Mesothelial cell of epicardium (in vitro differentiated cells): ENCODE data around the gene KANSL1. TPM values are rescaled to one million over a fixed set of nuclear protein-coding genes. Genes with fewer than 3 reads are reported as not detected.

ENCODE experiments used
- DNase-seq, 2 experiments: peaks; one replicate each; pipeline ENCODE4 v3.0.0; 2021; ENCODE audit warnings: low spot score in 2 of 2; ENCODE audit not compliant: unreplicated experiment in 2 of 2
- H3K27ac Mint-ChIP-seq: 2 replicates; pipeline ENCODE4 v1.8.0; 2021; ENCODE audit warnings: mixed read lengths
- H3K27me3 Mint-ChIP-seq: 2 replicates; pipeline ENCODE4 v1.8.0; 2021; ENCODE audit warnings: low read depth, mixed read lengths
- H3K36me3 Mint-ChIP-seq: 2 replicates; pipeline ENCODE4 v1.8.0; 2021; ENCODE audit warnings: mixed read lengths
- H3K4me1 Mint-ChIP-seq: 2 replicates; pipeline ENCODE4 v1.8.0; 2021; ENCODE audit warnings: mixed read lengths
- H3K4me3 Mint-ChIP-seq: 2 replicates; pipeline ENCODE4 v1.8.0; 2021; ENCODE audit warnings: mild to moderate bottlenecking, moderate library complexity, mixed read lengths
- H3K9me3 Mint-ChIP-seq: 2 replicates; pipeline ENCODE4 v1.8.0; 2021; ENCODE audit warnings: mixed read lengths
- total RNA-seq: library from RNA; stranded (reverse); gene quantifications from 3 replicates; pipeline ENCODE4 v1.2.1, GENCODE V29; 2021
- TF ChIP-seq, protein P1 (sequence below): fragments of 200-600 bp; sonication (generic); IDR thresholded peaks from one replicate; pipeline ENCODE4 v1.5.0; 2021; ENCODE audit warnings: antibody characterized with exemption; ENCODE audit not compliant: unreplicated experiment

KANSL1 gene
- total RNA-seq, 1 donor from 2014 or later = 189 TPM

DNA sequence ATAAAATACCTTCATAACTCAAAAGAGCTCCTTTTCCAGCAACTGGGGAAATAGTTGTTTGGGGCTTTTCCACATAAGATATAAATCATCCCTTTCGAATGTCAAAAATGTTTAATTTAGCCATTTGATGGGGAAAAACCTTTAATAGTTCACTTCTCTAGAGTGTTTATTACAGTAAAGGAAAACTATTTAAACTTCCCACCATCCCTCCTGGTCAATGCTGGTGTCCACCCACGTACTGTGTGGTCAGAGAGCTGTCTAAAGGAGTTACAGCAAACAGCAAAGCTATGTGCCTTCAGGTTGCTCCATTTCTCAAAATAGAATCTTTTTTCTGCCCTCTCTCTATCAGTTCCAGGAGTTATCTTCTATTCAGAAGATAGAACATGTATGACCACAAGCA, 33.5 kb downstream of the KANSL1 start:
- H3K9me3 Mint-ChIP-seq = peaks cover 3% of the 10 kb centered on the region
- TF ChIP-seq, protein P1, sequence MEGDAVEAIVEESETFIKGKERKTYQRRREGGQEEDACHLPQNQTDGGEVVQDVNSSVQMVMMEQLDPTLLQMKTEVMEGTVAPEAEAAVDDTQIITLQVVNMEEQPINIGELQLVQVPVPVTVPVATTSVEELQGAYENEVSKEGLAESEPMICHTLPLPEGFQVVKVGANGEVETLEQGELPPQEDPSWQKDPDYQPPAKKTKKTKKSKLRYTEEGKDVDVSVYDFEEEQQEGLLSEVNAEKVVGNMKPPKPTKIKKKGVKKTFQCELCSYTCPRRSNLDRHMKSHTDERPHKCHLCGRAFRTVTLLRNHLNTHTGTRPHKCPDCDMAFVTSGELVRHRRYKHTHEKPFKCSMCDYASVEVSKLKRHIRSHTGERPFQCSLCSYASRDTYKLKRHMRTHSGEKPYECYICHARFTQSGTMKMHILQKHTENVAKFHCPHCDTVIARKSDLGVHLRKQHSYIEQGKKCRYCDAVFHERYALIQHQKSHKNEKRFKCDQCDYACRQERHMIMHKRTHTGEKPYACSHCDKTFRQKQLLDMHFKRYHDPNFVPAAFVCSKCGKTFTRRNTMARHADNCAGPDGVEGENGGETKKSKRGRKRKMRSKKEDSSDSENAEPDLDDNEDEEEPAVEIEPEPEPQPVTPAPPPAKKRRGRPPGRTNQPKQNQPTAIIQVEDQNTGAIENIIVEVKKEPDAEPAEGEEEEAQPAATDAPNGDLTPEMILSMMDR = no peak
- peak overlapping the region; percentile 67 for H3K27ac Mint-ChIP-seq
- DNase-seq = no peak
- no peak overlapping the region for H3K4me3 Mint-ChIP-seq
- H3K4me1 Mint-ChIP-seq = peaks cover 55% of the 10 kb centered on the region
- peaks cover 7% of the 10 kb centered on the region for H3K36me3 Mint-ChIP-seq
- no peaks in the 10 kb centered on the region for H3K27me3 Mint-ChIP-seq

DNA sequence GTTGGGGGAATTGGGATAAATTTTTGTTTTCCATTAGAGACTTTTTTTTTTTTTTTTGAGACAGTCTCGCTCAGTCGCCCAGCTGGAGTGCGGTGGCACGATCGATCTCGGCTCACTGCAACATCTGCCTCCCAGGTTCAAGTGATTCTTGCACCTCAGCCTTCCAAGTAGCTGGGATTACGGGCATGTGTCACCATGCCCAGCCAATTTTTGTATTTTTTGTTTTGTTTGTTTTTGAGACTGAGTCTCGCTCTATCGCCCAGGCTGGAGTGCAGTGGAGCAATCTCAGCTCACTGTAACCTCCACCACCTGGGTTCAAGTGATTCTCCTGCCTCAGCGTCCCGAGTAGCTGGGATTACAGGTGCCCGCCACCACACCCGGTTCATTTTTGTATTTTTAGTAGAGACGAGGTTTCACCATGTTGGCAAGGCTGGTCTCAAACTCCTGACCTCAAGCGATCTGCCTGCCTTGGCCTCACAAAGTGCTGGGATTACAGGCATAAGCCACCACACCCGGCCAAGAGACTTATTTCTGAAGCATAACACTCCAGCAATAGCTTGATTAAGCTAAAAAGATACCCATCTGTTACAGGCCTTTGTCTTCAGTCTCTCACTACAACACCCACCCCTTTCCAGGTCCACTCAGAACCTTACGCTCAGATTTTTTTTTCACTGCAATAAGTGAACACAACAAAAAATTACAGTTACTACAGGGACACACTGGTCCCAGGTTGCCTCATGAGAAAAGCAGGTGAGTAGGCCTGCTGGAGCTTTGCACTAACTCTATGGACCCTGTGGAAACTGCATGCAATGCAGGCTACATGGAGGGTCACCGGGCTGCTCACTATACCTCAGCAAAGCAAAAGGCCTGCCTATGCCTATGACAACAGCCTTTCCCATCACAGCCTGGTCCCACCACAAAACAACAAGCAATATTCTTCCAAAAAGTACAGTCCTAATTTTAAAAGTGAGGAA, 34.6 kb downstream of the KANSL1 start:
- Mint-ChIP-seq H3K27ac (peak overlapping the region; percentile 88), H3K9me3 (peaks cover 3% of the 10 kb centered on the region), H3K4me1 (peaks cover 53% of the 10 kb centered on the region), H3K36me3 (peaks cover 7% of the 10 kb centered on the region), H3K27me3 (no peaks in the 10 kb centered on the region), H3K4me3 (no peak overlapping the region)
- TF ChIP-seq, protein P1 = no peak
- DNase-seq = no peak

DNA sequence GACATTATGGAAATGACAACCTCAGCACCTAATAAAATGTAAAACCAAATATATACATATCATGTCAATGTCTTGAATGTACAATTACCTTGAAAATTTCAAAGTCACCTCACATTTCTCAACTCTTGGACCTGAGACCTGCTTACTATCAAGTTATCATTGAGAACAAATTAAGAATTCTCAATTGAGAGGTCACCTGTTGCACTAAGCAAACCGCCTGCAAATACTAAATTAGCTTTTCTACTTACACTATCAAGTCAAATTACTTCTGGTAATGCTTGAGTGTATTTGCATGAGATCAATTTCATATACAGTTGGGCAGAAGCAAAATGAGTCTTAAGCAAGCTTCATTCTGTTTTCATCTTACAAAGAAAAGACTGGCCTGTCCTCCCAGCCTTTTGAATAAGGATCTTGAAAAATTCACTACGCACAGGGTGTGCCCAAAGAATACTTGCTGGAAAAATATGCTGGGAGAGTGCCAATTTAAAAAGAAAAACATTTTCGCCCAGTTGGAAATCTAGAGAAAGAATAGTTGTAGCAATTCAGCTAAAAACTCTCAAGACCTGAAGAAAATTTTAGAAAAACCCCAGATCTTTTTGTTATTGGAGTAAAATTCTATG, 35.7 kb downstream of the KANSL1 start:
- H3K27me3 Mint-ChIP-seq = no peaks in the 10 kb centered on the region
- DNase-seq = no peak
- peaks cover 52% of the 10 kb centered on the region for H3K4me1 Mint-ChIP-seq
- no peak overlapping the region for H3K4me3 Mint-ChIP-seq
- TF ChIP-seq, protein P1 = no peak
- H3K9me3 Mint-ChIP-seq = peaks cover 3% of the 10 kb centered on the region
- peak overlapping the region; percentile 85 for H3K27ac Mint-ChIP-seq
- H3K36me3 Mint-ChIP-seq = peaks cover 7% of the 10 kb centered on the region

DNA sequence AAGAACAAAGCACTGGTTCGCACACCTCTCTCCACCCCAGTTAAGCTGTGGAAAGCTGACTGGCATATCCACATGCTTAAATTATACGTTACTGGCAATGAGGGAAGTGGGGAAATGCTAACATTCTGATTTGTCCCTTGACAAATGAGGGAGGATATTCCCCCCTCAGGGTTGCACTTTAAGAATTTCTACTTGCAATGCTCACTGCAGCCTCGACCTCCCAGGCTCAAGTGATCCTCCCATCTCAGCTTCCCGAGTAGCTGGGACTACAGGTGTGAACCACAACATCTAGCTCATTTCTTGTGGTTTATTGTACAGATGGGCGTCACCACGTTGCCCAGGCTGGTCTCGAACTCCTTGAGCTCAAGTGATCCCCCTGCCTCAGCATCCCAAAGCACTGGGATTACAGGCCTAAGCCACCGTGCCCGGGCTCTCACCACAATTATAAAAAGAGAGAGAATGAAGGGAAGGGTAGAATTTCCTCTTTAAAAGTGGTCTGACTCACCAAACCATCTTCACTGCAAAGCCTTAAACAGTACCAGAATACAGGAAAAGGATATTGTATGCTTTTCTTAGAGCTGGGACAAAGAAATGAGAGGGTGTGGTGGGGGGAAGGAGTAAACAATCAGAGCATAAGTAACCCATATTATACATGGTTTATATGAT, 38.9 kb downstream of the KANSL1 start:
- Mint-ChIP-seq H3K9me3 (no peaks in the 10 kb centered on the region), H3K36me3 (peaks cover 4% of the 10 kb centered on the region), H3K27me3 (no peaks in the 10 kb centered on the region), H3K4me1 (peaks cover 63% of the 10 kb centered on the region), H3K27ac (peak overlapping the region; percentile 83), H3K4me3 (no peak overlapping the region)
- TF ChIP-seq, protein P1 = no peak
- no peak for DNase-seq

DNA sequence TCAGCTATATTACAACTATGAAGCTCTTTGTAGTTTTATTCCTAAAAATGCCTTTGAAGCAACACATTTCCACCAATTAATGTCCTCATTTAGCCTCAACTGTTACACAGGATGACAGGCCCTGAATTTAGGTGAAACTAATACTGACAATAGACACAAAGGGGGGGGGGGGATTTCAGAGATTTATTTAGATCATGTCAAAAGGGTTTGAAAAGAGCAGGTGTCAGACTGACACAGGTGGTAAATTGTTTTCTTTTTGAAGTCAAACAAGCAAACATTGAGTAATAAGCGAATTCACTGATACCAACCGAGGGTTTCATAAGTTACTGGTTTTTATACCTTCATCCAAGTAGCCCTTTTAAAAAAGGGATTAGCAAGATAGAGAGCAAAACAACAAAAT, 40.8 kb downstream of the KANSL1 start:
- H3K27ac Mint-ChIP-seq = peak overlapping the region; percentile 36
- no peaks in the 10 kb centered on the region for H3K9me3 Mint-ChIP-seq
- peaks cover 60% of the 10 kb centered on the region for H3K4me1 Mint-ChIP-seq
- H3K4me3 Mint-ChIP-seq = no peak overlapping the region
- H3K36me3 Mint-ChIP-seq = peaks cover 4% of the 10 kb centered on the region
- DNase-seq = no peak
- TF ChIP-seq, protein P1 = no peak
- no peaks in the 10 kb centered on the region for H3K27me3 Mint-ChIP-seq
